ENCODE data around the gene ABHD12B. TPM values are rescaled to one million over a fixed set of nuclear protein-coding genes. Genes with fewer than 3 reads are reported as not detected.

Gene ABHD12B
- total RNA-seq, 1 donor from 2014 or later: not detected

DNA sequence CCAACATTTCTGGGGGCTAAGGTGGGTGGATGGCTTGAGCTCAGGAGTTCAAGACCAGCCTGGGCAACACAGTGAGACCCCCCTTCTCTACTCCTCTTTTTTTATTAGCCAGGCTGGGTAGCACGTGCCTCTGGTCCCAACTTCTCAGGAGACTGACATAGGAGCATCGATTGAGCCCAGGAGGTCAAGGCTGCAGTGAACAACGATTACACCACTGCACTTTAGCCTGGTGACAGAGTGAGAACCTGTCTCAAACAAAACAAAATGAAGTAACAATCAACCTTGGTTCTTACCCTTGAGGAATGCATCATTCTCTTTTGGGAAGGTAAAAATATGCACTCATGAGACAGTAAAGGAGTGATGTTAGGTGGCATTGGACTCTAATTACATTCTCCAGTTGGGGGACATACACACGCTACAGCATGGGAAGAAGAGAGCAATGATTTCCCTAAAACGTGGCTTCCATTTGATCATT is 37.0 kb upstream of the ABHD12B start:
- H3K9me3 ChIP-seq (ENCODE audit: low read depth): no peaks in the 10 kb centered on the region
- no peak overlapping the region for H3K4me3 Mint-ChIP-seq
- H3K27ac ChIP-seq: no peak overlapping the region
- H3K36me3 Mint-ChIP-seq: no peaks in the 10 kb centered on the region
- no peak overlapping the region for H3K9ac ChIP-seq
- peaks cover 24% of the 10 kb centered on the region for H3F3A ChIP-seq (ENCODE audit: low read depth)
- H3K27me3 Mint-ChIP-seq (ENCODE audit: insufficient read depth, low read depth): peaks cover 2% of the 10 kb centered on the region
- H3K27me3 ChIP-seq: peaks cover 36% of the 10 kb centered on the region
- H3K4me1 ChIP-seq: peaks cover 8% of the 10 kb centered on the region
- no peak overlapping the region for H3K4me2 ChIP-seq
- no peaks in the 10 kb centered on the region for H3K36me3 ChIP-seq
- no peak overlapping the region for H2AFZ ChIP-seq (replicated peaks)
- H3K27ac Mint-ChIP-seq: no peak overlapping the region
- no peaks in the 10 kb centered on the region for H3K9me3 Mint-ChIP-seq
- peaks cover 32% of the 10 kb centered on the region for H3K4me1 Mint-ChIP-seq
- DNase-seq (ENCODE audit: low spot score): no peak
- TF ChIP-seq EZH2phosphoT487 (IDR thresholded peaks at IDR 0.05) (no peak), EZH2 (IDR thresholded peaks at IDR 0.05) (no peak)
- TF ChIP-seq, protein P1, sequence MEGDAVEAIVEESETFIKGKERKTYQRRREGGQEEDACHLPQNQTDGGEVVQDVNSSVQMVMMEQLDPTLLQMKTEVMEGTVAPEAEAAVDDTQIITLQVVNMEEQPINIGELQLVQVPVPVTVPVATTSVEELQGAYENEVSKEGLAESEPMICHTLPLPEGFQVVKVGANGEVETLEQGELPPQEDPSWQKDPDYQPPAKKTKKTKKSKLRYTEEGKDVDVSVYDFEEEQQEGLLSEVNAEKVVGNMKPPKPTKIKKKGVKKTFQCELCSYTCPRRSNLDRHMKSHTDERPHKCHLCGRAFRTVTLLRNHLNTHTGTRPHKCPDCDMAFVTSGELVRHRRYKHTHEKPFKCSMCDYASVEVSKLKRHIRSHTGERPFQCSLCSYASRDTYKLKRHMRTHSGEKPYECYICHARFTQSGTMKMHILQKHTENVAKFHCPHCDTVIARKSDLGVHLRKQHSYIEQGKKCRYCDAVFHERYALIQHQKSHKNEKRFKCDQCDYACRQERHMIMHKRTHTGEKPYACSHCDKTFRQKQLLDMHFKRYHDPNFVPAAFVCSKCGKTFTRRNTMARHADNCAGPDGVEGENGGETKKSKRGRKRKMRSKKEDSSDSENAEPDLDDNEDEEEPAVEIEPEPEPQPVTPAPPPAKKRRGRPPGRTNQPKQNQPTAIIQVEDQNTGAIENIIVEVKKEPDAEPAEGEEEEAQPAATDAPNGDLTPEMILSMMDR (IDR thresholded peaks at IDR 0.05): no peak
- H4K20me1 ChIP-seq (ENCODE audit: low read depth): peaks cover 3% of the 10 kb centered on the region
- peaks cover 5% of the 10 kb centered on the region for H3K79me2 ChIP-seq (ENCODE audit: low read depth)
- H3K4me3 ChIP-seq: no peak overlapping the region

DNA sequence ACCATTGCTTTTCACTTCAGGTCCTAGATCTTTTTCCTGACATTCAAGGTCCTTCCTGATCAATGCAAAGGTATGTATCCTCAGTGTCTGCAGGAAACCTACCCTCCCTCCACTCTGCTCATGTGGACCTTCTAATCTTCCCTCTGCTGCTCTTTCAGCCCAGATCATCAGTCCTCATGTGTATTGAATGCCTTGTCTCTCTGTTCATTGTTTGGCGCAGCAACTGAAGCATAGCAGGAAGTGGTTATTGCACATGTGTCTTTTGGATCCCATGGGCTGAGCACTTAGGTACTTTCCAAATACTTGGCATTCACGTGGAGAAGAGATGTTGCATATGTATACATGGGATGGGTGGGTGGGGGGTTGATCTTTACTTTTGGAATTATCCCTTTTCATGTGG is 36.6 kb upstream of the ABHD12B start:
- Histone ChIP-seq H3F3A (ENCODE audit: low read depth) (peaks cover 24% of the 10 kb centered on the region), H3K27me3 (peaks cover 36% of the 10 kb centered on the region), H3K9me3 (ENCODE audit: low read depth) (no peaks in the 10 kb centered on the region), H3K9ac (no peak overlapping the region), H3K4me3 (no peak overlapping the region), H3K4me2 (no peak overlapping the region), H2AFZ (replicated peaks) (no peak overlapping the region), H3K27ac (no peak overlapping the region), H4K20me1 (ENCODE audit: low read depth) (no peaks in the 10 kb centered on the region), H3K79me2 (ENCODE audit: low read depth) (peaks cover under 1% of the 10 kb centered on the region), H3K4me1 (peaks cover 12% of the 10 kb centered on the region), H3K36me3 (no peaks in the 10 kb centered on the region)
- peaks cover 2% of the 10 kb centered on the region for H3K27me3 Mint-ChIP-seq (ENCODE audit: insufficient read depth, low read depth)
- TF ChIP-seq, protein P1 (IDR thresholded peaks at IDR 0.05): no peak
- TF ChIP-seq EZH2phosphoT487 (IDR thresholded peaks at IDR 0.05) (no peak), EZH2 (IDR thresholded peaks at IDR 0.05) (no peak)
- H3K27ac Mint-ChIP-seq: no peak overlapping the region
- H3K36me3 Mint-ChIP-seq: no peaks in the 10 kb centered on the region
- peaks cover 32% of the 10 kb centered on the region for H3K4me1 Mint-ChIP-seq
- no peaks in the 10 kb centered on the region for H3K9me3 Mint-ChIP-seq
- DNase-seq (ENCODE audit: low spot score): no peak
- no peak overlapping the region for H3K4me3 Mint-ChIP-seq

DNA sequence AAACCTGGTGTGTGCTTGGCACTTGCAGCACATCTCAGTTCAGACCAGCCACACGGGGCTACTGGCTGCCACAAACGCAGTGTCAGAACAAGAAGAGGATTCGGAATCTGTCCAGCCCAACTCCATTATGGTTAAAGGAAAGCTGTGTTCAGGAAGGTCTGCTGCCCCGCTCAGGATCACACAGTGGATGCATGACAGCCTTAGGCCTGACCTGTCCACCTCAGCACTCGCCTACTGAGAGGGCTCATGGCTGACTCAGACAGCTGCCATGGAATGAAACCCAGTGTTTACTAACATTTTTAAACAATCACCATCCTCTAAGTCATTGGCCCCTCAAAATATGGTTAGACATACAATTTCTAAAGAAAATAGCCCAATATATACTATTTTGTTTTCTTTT is 35.3 kb upstream of the ABHD12B start:
- H3K4me2 ChIP-seq: no peak overlapping the region
- DNase-seq (ENCODE audit: low spot score): no peak
- no peak overlapping the region for H2AFZ ChIP-seq (replicated peaks)
- H3K27me3 ChIP-seq: peaks cover 34% of the 10 kb centered on the region
- H3K27ac ChIP-seq: no peak overlapping the region
- Mint-ChIP-seq H3K9me3 (no peaks in the 10 kb centered on the region), H3K27ac (no peak overlapping the region), H3K36me3 (no peaks in the 10 kb centered on the region), H3K27me3 (ENCODE audit: insufficient read depth, low read depth) (peaks cover 2% of the 10 kb centered on the region), H3K4me3 (no peak overlapping the region), H3K4me1 (peaks cover 37% of the 10 kb centered on the region)
- no peaks in the 10 kb centered on the region for H3K9me3 ChIP-seq (ENCODE audit: low read depth)
- peaks cover 20% of the 10 kb centered on the region for H3K4me1 ChIP-seq
- no peak overlapping the region for H3K4me3 ChIP-seq
- H3K9ac ChIP-seq: no peak overlapping the region
- peaks cover 25% of the 10 kb centered on the region for H3F3A ChIP-seq (ENCODE audit: low read depth)
- H3K36me3 ChIP-seq: no peaks in the 10 kb centered on the region
- no peaks in the 10 kb centered on the region for H3K79me2 ChIP-seq (ENCODE audit: low read depth)
- TF ChIP-seq EZH2phosphoT487 (IDR thresholded peaks at IDR 0.05) (no peak), EZH2 (IDR thresholded peaks at IDR 0.05) (no peak)
- TF ChIP-seq, protein P1 (IDR thresholded peaks at IDR 0.05): no peak
- no peaks in the 10 kb centered on the region for H4K20me1 ChIP-seq (ENCODE audit: low read depth)

All from neural progenitor cell (in vitro differentiated cells).